Activated T-helper 1 cell treated with anti-CD3 and anti-CD28 coated beads, Interleukin-12 subunit alpha, Interleukin-12 subunit beta, Interleukin-2, Interleukin-4 antibody, amounts not matched to agents 30 ng/mL and 10 ng/mL and 1 ng/mL, durations not matched to agents 14 hours and 24 hours and 36 hours (primary cell): ENCODE measurements around the gene ATRNL1. TPM values are rescaled to one million over a fixed set of nuclear protein-coding genes. Genes with fewer than 3 reads are reported as not detected.

Experiments
- DNase-seq: peaks from one replicate; pipeline ENCODE4 v3.0.0; 2021; ENCODE audit warnings: low spot score
- H3K27ac Mint-ChIP-seq: one replicate; pipeline ENCODE4 v1.8.0; 2021; ENCODE audit warnings: mild to moderate bottlenecking, mixed read lengths
- H3K27me3 Mint-ChIP-seq: one replicate; pipeline ENCODE4 v1.8.0; 2022; ENCODE audit warnings: mild to moderate bottlenecking, moderate library complexity, mixed read lengths; ENCODE audit not compliant: insufficient read depth
- H3K36me3 Mint-ChIP-seq: one replicate; pipeline ENCODE4 v1.8.0; 2021; ENCODE audit warnings: low read depth, mixed read lengths
- H3K4me1 Mint-ChIP-seq: one replicate; pipeline ENCODE4 v1.8.0; 2021; ENCODE audit warnings: low read depth, mixed read lengths
- H3K4me3 Mint-ChIP-seq: one replicate; pipeline ENCODE4 v1.8.0; 2021; ENCODE audit warnings: mild to moderate bottlenecking, moderate library complexity, mixed read lengths
- H3K9me3 Mint-ChIP-seq: one replicate; pipeline ENCODE4 v1.8.0; 2021; ENCODE audit warnings: mixed read lengths
- intact Hi-C: fragments of 100-400 bp; cut with micrococcal nuclease; formaldehyde crosslinking; loops from one replicate; pipeline ENCODE4 v1.15.1; 2024
- total RNA-seq: library from RNA; stranded (reverse); gene quantifications from 2 replicates; pipeline ENCODE4 v1.2.3, GENCODE V29; 2022

The ATRNL1 gene
- total RNA-seq, 1 donor from 2014 or later: not detected

DNA sequence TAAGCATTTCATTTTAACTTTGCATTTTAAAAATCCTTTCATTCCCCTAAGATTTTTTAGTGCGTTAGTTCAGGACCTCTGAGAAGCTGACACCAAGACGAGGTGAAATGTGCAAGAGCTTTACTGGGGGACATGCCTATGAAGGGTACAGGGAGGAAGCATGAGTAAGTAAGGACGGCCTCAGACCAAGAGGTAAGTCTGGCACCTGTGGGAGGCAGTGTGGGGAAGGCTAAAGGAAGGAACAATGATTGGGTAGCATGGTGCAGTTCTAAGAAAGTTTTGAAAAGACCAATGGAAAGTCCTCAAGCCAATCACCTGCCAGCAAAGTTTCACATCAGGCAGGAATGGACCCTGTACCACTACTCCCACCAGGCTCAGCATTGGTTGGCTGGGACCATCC lies 810.7 kb downstream of the ATRNL1 start:
- intact Hi-C loops: no loop called here

DNA sequence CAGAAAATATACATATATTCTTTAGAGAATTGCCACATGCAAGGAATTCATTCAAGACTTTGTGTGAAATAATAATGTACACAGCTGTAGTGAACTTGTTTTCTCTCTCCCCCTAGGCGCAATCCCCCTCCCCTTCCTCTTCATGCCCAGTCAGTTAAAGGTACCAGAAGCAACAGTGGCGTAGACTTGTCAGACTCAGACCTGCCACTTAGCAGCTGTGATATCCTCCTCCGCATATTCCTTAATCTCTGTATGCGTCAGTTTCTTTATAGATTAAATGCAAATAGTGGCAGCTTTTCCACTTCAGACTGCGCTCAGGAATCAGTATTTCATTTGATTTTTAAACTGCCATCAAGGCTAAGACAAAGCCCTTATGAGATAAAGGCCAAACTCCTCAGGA lies 815.9 kb downstream of the ATRNL1 start:
- DNase-seq: no peak
- H3K27me3 Mint-ChIP-seq: no peaks in the 10 kb centered on the region
- intact Hi-C loops: no loop called here
- no peak overlapping the region for H3K4me3 Mint-ChIP-seq
- H3K27ac Mint-ChIP-seq: no peak overlapping the region
- no peaks in the 10 kb centered on the region for H3K4me1 Mint-ChIP-seq
- H3K9me3 Mint-ChIP-seq: no peaks in the 10 kb centered on the region
- no peaks in the 10 kb centered on the region for H3K36me3 Mint-ChIP-seq

More for the DNA sequence above, 810.7 kb downstream of the ATRNL1 start:
- Mint-ChIP-seq H3K36me3 (no peaks in the 10 kb centered on the region), H3K27me3 (no peaks in the 10 kb centered on the region), H3K4me1 (no peaks in the 10 kb centered on the region), H3K4me3 (no peak overlapping the region), H3K27ac (no peak overlapping the region), H3K9me3 (no peaks in the 10 kb centered on the region)
- DNase-seq: no peak

DNA sequence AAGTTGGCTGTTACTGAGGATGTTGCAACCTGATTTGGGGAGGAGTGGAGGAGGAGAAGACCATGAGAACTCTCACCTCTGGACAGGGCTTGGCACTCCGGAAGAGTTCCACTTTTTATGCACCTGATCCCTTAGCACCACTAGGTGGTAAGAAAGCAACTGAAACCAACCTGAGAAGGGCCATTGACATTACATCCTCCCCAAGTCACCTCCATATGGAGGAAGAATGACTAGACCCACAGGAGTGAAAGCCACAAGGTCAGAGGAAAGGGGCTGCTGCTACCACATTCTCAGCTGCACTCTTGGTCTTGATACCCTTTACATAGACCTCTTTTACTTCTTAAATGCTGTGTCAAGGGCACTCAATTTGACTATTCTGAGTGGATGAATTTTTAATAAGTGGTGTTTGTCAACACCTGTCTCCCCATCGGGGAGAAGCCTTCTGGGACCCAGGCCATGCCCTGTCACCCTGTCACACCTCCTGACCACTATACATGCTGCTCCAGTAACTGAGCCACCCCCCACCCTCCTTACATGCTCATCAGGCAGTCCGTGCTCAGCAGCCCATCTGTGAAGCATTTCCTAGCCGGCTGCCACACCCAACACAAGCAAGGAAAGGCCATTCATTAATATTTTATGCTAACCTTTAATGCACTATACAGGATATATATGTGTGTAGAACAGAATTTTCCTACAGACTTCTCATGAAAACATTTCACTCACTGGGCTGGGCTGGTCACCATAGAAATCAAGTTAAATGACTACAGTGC lies 817.0 kb downstream of the ATRNL1 start:
- H3K4me1 Mint-ChIP-seq: no peaks in the 10 kb centered on the region
- no peaks in the 10 kb centered on the region for H3K9me3 Mint-ChIP-seq
- H3K27me3 Mint-ChIP-seq: no peaks in the 10 kb centered on the region
- no peak overlapping the region for H3K27ac Mint-ChIP-seq
- intact Hi-C loops: no loop called here
- DNase-seq: no peak
- no peak overlapping the region for H3K4me3 Mint-ChIP-seq
- H3K36me3 Mint-ChIP-seq: no peaks in the 10 kb centered on the region

DNA sequence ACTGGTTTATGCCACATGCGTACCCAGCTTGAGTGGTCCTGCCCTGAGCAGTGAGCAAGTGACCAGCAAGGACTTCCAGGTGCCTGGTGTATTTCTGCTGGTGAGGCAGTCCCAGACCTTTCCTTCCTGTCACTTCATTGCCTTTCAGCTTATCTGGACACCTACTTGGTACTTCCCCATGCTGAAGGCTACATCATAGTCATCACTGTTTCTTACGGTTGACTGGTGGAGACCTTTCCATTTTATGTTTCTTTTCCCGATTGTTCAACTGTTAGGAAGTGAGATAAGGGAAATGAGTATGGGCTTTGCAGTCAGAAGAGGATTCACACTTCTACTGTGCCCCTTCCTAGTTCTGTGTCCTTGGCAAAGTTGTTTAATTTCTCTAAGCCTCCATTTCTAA lies 821.3 kb downstream of the ATRNL1 start:
- no peaks in the 10 kb centered on the region for H3K4me1 Mint-ChIP-seq
- no peaks in the 10 kb centered on the region for H3K36me3 Mint-ChIP-seq
- H3K27ac Mint-ChIP-seq: no peak overlapping the region
- DNase-seq: no peak
- no peak overlapping the region for H3K4me3 Mint-ChIP-seq
- intact Hi-C loops: no loop called here
- no peaks in the 10 kb centered on the region for H3K27me3 Mint-ChIP-seq
- no peaks in the 10 kb centered on the region for H3K9me3 Mint-ChIP-seq

DNA sequence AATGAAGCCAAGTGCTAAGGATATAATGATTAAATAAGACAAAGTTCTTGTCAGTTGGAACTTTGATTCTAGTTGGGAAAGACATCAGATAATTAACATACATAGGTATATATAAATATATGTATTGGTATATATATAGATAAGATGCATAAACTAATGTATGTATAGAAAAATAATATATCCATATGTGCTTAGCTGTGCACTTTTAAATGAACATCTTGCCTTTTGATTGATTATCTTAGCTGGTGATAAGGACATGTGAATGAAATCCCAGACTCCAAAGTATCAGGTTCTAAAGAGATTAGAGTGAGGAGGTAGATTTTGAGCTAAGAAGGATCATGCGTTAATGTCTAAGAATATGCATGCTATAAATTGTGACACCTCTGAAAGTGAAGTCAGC lies 822.3 kb downstream of the ATRNL1 start:
- Mint-ChIP-seq H3K36me3 (no peaks in the 10 kb centered on the region), H3K9me3 (no peaks in the 10 kb centered on the region), H3K27ac (no peak overlapping the region), H3K27me3 (no peaks in the 10 kb centered on the region), H3K4me3 (no peak overlapping the region), H3K4me1 (no peaks in the 10 kb centered on the region)
- no peak for DNase-seq
- intact Hi-C loops: no loop called here

DNA sequence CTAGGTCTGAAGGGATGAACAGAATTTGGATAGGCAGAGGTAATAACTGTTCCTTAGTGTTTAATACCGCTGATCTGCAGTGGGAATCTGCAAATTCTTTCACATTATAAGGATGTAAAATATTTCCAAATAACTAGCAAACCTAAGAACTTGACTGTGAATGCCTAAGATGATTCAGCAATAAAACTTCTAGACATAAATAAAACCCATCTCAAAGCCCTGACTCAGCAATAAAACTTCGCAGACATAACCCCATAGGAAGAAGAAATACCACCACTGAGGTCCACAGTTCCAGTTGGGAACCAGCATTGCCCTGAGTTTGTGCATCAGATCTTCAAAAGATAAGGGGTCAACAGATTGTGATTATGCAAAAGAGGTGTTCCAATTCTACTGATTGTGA lies 825.6 kb downstream of the ATRNL1 start:
- H3K27ac Mint-ChIP-seq: no peak overlapping the region
- H3K4me1 Mint-ChIP-seq: no peaks in the 10 kb centered on the region
- no peak overlapping the region for H3K4me3 Mint-ChIP-seq
- H3K27me3 Mint-ChIP-seq: no peaks in the 10 kb centered on the region
- intact Hi-C loops: no loop called here
- no peak for DNase-seq
- no peaks in the 10 kb centered on the region for H3K36me3 Mint-ChIP-seq
- no peaks in the 10 kb centered on the region for H3K9me3 Mint-ChIP-seq

DNA sequence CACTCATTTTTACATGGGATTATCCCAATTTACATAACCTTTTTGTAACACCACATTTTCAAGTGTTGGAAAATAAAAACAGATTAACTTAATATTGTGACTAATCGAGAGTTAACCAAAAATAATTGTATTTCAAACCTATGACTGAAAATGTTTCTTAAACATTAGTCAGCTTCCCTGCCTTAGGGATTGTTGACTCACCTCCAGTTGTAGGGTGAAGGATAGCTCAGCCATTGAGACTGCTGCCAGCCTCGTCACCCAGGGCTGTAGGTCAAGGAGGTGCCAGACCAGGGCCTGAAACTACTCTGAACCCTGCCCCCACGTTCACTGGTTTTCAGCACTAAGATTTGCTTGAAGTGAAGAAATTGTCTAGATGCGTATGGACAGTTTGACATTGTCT lies 828.6 kb downstream of the ATRNL1 start:
- H3K27ac Mint-ChIP-seq: no peak overlapping the region
- no peaks in the 10 kb centered on the region for H3K9me3 Mint-ChIP-seq
- H3K27me3 Mint-ChIP-seq: no peaks in the 10 kb centered on the region
- no peaks in the 10 kb centered on the region for H3K4me1 Mint-ChIP-seq
- no peaks in the 10 kb centered on the region for H3K36me3 Mint-ChIP-seq
- intact Hi-C loops: no loop called here
- no peak overlapping the region for H3K4me3 Mint-ChIP-seq
- DNase-seq: no peak

DNA sequence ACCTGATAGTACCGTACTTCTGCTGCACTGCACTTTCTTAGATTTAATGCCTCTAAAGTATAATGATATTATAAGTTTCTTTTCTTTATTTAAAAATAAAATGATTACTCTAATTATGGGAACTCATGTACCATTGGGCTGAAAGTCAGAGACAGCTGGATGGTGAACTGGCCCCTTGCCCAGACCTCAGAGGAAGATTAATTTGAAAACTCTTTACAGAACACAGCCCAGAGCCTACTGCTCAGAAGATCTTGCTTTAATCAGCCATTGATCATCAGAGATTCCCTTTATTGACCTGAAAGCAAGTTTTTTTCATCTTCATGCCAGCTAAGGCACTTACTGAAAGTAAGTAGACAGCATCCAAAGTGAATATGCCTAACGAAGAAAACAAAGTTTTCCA lies 838.1 kb downstream of the ATRNL1 start:
- intact Hi-C loops: no loop called here
- Mint-ChIP-seq H3K4me3 (no peak overlapping the region), H3K9me3 (no peaks in the 10 kb centered on the region)

DNA sequence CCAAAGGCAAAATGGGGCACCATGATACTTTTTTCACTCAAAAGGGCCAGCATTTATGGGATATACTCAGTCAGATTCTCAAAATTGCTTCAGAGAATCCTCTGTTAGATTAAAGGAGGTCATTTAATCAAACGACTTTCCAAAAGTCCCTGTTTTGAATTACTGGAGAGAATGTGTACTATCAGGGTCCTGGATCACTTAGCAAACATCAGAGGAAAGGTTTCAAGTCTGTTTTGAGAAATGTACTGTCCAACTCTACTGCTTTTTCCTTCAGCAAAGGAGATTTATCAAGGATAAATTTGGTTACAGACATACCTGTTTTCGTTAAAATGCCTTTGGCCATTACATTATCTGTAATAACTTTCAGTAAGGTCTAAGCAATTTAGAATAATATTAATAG lies 838.9 kb downstream of the ATRNL1 start:
- no peaks in the 10 kb centered on the region for H3K4me1 Mint-ChIP-seq
- no peak for DNase-seq
- H3K36me3 Mint-ChIP-seq: no peaks in the 10 kb centered on the region
- intact Hi-C loops: no loop called here
- no peaks in the 10 kb centered on the region for H3K27me3 Mint-ChIP-seq
- H3K9me3 Mint-ChIP-seq: no peaks in the 10 kb centered on the region
- H3K27ac Mint-ChIP-seq: no peak overlapping the region
- no peak overlapping the region for H3K4me3 Mint-ChIP-seq

More for the DNA sequence above, 838.1 kb downstream of the ATRNL1 start:
- Mint-ChIP-seq H3K27ac (no peak overlapping the region), H3K4me1 (no peaks in the 10 kb centered on the region), H3K27me3 (no peaks in the 10 kb centered on the region), H3K36me3 (no peaks in the 10 kb centered on the region)
- no peak for DNase-seq

DNA sequence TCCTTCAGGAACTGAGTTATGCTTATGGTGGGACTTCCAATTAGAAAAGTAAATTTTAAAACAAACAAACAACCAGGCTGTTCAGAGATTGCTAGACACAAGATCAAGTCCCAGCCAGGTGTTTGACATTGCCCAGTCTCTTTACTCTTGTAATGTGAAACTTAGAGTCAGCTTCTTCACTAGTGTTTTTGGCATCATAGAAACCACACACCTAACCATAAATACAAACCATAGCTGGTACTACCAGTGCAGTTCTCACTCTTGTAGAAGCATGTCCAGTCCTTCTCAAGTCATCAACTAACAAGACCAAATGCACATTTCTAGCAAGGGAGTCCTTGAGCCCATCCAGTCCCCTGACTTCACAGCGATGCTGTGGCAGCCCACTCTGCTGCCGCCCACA lies 839.9 kb downstream of the ATRNL1 start:
- no peak for DNase-seq
- intact Hi-C loops: no loop called here
- H3K27me3 Mint-ChIP-seq: no peaks in the 10 kb centered on the region
- H3K9me3 Mint-ChIP-seq: no peaks in the 10 kb centered on the region
- no peak overlapping the region for H3K4me3 Mint-ChIP-seq
- no peaks in the 10 kb centered on the region for H3K4me1 Mint-ChIP-seq
- no peaks in the 10 kb centered on the region for H3K36me3 Mint-ChIP-seq
- no peak overlapping the region for H3K27ac Mint-ChIP-seq

DNA sequence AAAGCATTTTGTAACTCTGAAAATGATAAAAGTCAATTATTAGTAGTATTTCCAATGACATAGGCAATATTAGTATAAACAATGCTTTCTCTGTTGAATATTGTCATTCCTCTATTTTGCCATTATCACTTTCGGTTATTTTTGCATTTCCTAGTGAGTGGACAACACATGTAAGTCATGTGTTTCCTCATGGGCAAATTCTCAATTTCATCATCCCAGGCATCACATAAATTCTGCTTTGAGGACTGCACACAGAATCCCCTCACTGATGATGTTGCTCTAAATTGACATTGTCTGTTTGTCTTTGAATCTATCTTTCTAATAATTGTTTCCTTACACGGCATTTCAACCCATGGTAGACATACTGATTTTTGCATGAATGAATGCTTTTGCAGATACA lies 842.6 kb downstream of the ATRNL1 start:
- intact Hi-C loops: no loop called here
- Mint-ChIP-seq H3K27me3 (no peaks in the 10 kb centered on the region), H3K4me3 (no peak overlapping the region), H3K9me3 (peaks cover 5% of the 10 kb centered on the region), H3K36me3 (no peaks in the 10 kb centered on the region), H3K4me1 (no peaks in the 10 kb centered on the region), H3K27ac (no peak overlapping the region)
- no peak for DNase-seq

DNA sequence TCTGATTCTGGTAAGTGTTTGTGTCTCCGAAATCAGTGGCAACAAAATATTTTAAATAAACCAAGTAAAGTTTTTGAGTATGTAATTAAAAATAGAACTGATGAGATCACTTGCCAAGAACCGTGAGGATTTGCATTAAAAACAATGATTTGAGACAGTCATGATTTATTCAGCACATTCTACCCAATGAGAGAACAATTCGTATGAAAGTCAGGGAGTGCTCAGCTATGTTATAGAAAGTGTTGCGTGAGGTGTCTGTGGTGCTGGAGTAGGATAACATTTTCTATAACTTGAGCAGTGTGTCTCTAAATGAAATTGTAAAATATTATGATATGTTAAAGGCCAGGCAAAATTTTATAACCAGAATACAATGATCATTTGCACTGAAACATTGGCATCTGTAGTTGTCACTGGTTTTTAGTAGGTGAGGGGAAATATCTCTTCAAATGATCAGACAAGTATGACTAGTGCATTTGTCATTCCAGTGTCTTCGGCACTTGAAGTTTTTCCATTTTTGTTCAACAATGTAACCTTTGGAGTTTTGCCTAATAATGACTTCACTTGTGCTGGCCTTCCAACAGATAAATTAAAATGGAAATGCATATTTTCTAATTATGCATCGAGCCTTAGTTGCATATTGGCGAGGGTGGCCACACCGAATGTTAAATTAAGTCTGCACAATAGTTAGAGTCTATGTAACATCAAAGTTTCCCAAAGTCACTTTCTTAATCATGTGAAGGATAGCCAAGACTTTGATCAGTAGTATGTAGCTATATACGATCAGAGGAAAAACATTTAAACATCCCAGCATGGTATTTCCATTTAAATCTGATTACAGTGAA lies 844.0 kb downstream of the ATRNL1 start:
- Mint-ChIP-seq H3K4me3 (no peak overlapping the region), H3K9me3 (peaks cover 5% of the 10 kb centered on the region), H3K27me3 (no peaks in the 10 kb centered on the region), H3K27ac (no peak overlapping the region), H3K4me1 (no peaks in the 10 kb centered on the region), H3K36me3 (no peaks in the 10 kb centered on the region)
- intact Hi-C loops: no loop called here
- DNase-seq: no peak

DNA sequence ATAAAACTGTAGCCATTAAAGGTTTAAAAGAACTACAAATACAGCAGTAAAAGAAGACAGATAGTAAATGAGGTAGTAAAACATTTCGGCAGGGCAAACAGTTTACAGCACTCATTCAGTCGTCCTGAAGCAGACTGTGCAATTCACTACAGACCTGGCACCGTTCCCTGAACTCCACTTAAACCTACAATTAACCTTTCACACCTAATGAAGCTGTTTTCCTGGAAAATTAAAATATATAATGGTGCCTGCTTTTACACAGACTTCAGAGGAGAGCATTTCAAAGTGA lies 844.5 kb downstream of the ATRNL1 start:
- H3K27ac Mint-ChIP-seq: no peak overlapping the region
- no peak overlapping the region for H3K4me3 Mint-ChIP-seq
- peaks cover 5% of the 10 kb centered on the region for H3K9me3 Mint-ChIP-seq
- no peaks in the 10 kb centered on the region for H3K36me3 Mint-ChIP-seq
- intact Hi-C loops: no loop called here
- no peaks in the 10 kb centered on the region for H3K4me1 Mint-ChIP-seq
- H3K27me3 Mint-ChIP-seq: no peaks in the 10 kb centered on the region
- no peak for DNase-seq
